Measurements from ENCODE around the gene SLC46A3.
"Not testable (repeated sequence)": the region's sequence is repeated elsewhere in the genome, so short reads cannot be mapped to it uniquely, and the experiment has no call there.

Gene SLC46A3

DNA sequence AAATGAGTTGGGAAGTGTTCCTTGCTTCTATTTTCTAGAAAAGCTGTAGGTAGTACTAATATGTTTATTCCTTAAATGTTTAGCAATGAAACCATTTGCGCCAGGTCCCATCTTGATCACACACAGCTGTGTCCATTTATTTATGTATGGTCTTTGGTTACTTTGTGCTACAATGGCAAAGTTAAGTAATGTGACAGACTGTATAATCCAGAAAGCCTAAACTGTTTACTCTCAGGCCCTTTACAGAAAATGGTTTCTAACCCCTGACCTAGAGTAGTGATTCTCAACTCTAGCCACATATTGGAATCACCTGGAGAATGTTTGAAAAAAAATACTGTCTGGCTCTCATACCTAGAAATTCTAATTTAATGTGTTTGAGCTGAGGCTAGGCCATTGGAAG is 21.3 kb downstream of the SLC46A3 start:
- ChIA-PET POLR2A (no interaction called here), CTCF (no interaction called here)
- DNase-seq (ENCODE audit: extremely low spot score), result no peak
- TF ChIP-seq, protein P1, sequence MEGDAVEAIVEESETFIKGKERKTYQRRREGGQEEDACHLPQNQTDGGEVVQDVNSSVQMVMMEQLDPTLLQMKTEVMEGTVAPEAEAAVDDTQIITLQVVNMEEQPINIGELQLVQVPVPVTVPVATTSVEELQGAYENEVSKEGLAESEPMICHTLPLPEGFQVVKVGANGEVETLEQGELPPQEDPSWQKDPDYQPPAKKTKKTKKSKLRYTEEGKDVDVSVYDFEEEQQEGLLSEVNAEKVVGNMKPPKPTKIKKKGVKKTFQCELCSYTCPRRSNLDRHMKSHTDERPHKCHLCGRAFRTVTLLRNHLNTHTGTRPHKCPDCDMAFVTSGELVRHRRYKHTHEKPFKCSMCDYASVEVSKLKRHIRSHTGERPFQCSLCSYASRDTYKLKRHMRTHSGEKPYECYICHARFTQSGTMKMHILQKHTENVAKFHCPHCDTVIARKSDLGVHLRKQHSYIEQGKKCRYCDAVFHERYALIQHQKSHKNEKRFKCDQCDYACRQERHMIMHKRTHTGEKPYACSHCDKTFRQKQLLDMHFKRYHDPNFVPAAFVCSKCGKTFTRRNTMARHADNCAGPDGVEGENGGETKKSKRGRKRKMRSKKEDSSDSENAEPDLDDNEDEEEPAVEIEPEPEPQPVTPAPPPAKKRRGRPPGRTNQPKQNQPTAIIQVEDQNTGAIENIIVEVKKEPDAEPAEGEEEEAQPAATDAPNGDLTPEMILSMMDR (IDR thresholded peaks at IDR 0.05; ENCODE audit: control extremely low read depth, extremely low read depth, low read depth, missing control alignments), result no peak

GRCh38 chr13:28693605-28694491 is 24.9 kb downstream of the SLC46A3 start:
- POLR2A ChIA-PET; CTCF ChIA-PET; DNase-seq (ENCODE audit: extremely low spot score): not testable (repeated sequence)

DNA sequence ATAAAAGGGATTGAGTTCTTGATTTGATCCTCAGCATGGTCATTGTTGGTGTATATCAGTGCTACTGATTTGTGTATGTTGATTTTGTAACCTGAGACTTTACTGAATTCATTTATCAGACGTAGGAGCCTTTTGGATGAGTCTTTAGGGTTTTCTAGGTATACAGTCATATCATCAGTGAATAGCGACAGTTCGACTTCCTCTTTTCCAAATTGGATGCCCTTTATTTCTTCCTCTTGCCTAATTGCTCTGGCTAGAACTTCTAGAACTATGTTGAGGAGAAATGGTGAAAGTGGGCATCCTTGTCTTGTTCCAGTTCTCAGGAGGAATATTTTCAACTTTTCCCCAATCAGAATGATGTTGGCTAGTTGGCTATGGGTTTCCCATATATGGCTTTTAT is 32.9 kb downstream of the SLC46A3 start:
- DNase-seq (ENCODE audit: extremely low spot score), result no peak
- CTCF ChIA-PET, result no interaction called here
- POLR2A ChIA-PET, result no interaction called here
- TF ChIP-seq, protein P1 (IDR thresholded peaks at IDR 0.05; ENCODE audit: control extremely low read depth, extremely low read depth, low read depth, missing control alignments), result no peak

DNA sequence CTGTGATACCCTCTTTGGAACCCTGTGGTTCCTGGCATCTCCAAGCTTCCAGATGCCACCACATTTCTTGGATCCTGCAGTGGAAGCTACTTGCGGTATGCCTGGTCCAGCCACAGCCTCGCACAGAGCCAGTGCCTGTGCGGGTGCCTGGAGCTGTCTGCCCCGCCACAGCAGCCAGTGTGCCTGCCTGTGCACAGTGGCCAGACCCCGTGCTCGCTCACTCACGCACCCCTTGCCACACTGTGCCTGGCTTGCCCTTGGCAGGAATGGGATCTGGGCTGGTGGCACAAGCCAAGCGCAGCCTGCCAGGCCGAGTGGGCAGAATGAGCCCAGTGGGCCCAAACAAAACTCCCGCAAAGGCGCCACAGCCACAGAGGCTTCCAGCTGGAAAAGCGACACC is 33.7 kb downstream of the SLC46A3 start:
- ChIA-PET POLR2A (no interaction called here), CTCF (interaction anchor here (0.9 kb wide), 2 partner anchors 10 to 11 kb away, joined by 3 to 4 read pairs; no protein-coding TSS in a partner anchor)
- TF ChIP-seq, protein P1 (IDR thresholded peaks at IDR 0.05; ENCODE audit: control extremely low read depth, extremely low read depth, low read depth, missing control alignments), result no peak
- DNase-seq (ENCODE audit: extremely low spot score), result no peak

- ChIA-PET POLR2A (no interaction called here), CTCF (no interaction called here)
- TF ChIP-seq, protein P1 (IDR thresholded peaks at IDR 0.05; ENCODE audit: control extremely low read depth, extremely low read depth, low read depth, missing control alignments), result no peak
- DNase-seq (ENCODE audit: extremely low spot score), result no peak
Measured at GRCh38 chr13:28684257-28684656, 34.5 kb downstream of the SLC46A3 start.

- CTCF ChIA-PET; DNase-seq (ENCODE audit: extremely low spot score); POLR2A ChIA-PET: not testable (repeated sequence)
Measured at GRCh38 chr13:28683169-28683568, 35.6 kb downstream of the SLC46A3 start.

DNA sequence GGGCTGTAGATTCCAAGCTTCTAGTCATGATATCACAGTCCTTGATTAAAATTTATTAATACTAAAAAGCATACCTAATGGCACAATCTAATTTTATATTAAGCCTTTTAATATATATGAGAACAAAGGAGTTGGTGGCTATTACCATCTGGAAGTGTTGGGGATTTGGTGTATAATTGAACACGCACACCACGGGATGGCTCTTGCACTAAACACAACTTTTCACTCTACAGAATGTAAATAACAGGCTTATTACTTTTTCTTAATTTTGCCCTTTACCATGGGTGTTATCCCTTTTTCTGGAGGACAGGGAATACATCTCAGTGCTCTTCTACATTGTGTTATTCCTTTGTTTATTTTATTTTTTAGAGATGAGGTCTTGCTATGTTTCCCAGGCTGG is 38.2 kb downstream of the SLC46A3 start:
- TF ChIP-seq, protein P1 (IDR thresholded peaks at IDR 0.05; ENCODE audit: control extremely low read depth, extremely low read depth, low read depth, missing control alignments), result no peak
- POLR2A ChIA-PET, result interaction anchor here (1.5 kb wide), 1 partner anchor 21 kb away, joined by 4 read pairs; the partner anchor contains the start of gene POMP
- DNase-seq (ENCODE audit: extremely low spot score), result no peak
- CTCF ChIA-PET, result interaction anchor here (0.8 to 3.4 kb wide), 5 partner anchors 11 to 117 kb away, joined by 3 to 9 read pairs (median 5); no protein-coding TSS in a partner anchor

Data from GM10248 (cell line).